Testis (tissue), 3 donors: ENCODE measurements around the gene UGT1A1. TPM values are rescaled to one million over a fixed set of nuclear protein-coding genes. Genes with fewer than 3 reads are reported as not detected.

Experiments
- DNase-seq: peaks from one replicate; pipeline ENCODE4 v3.0.0-alpha.2; 2019
- H3K27ac ChIP-seq, 2 donors: fragments of 200-600 bp; sonication (generic); one replicate each; pipeline ENCODE4 v1.5.1; 2019
- H3K27me3 ChIP-seq: fragments of 200-600 bp; sonication (generic); one replicate; pipeline ENCODE4 v1.5.1; 2019
- H3K36me3 ChIP-seq: fragments of 200-600 bp; sonication (generic); one replicate; pipeline ENCODE4 v1.5.1; 2017; ENCODE audit warnings: low read depth; ENCODE audit errors: missing control alignments
- H3K4me1 ChIP-seq: fragments of 200-600 bp; sonication (generic); one replicate; pipeline ENCODE4 v1.5.1; 2019
- H3K4me3 ChIP-seq, 2 donors: fragments of 200-600 bp; sonication (generic); one replicate each; pipeline ENCODE4 v1.5.1; 2017 to 2019
- H3K9me3 ChIP-seq: fragments of 200-600 bp; sonication (generic); one replicate; pipeline ENCODE4 v1.5.1; 2017
- POLR2A ChIP-seq: fragments of 450-650 bp; IDR thresholded peaks from one replicate; pipeline ENCODE4 v1.6.1; 2017; ENCODE audit warnings: antibody characterized with exemption, mild to moderate bottlenecking, moderate library complexity
- WGBS, 2 donors: methylation state at CpG; one replicate each; pipeline ENCODE4 v1.1.5; 2018; 5-methylcytosine and 5-hydroxymethylcytosine counted together
- intact Hi-C: fragments of 100-400 bp; cut with DNase I; formaldehyde crosslinking; loops from one replicate; pipeline ENCODE4 v1.15.1; 2023; ENCODE audit warnings: low total_unique reads
- polyA plus RNA-seq: library from polyadenylated mRNA; stranded (reverse); fragments of 350-450 nt; fragmentation: Illumina TruSeq; extraction: RNeasy Lipid Tissue Mini Kit (QIAGEN cat#74804); gene quantifications from one replicate; pipeline ENCODE4 v1.2.3, GENCODE V29; 2014; ENCODE audit warnings: low read depth, low replicate concordance; ENCODE audit not compliant: insufficient read depth
- total RNA-seq, 2 donors: library from RNA; depleted of rRNA; stranded (reverse); fragments of >200 nt; gene quantifications; one replicate each; pipeline ENCODE4 v1.2.3, GENCODE V29; 2016
- TF ChIP-seq, protein P1 (sequence below), 3 experiments: fragments of 450-650 bp in 2 of 3; fragments of 200-600 bp in 1 of 3; sonication (generic) in 1 of 3; IDR thresholded peaks; one replicate each; pipeline ENCODE4 v1.5.1; 2016 to 2019; ENCODE audit warnings: antibody characterized with exemption in 3 of 3, mild to moderate bottlenecking in 2 of 3, moderate library complexity in 1 of 3

The UGT1A1 gene
- total and polyA plus RNA-seq, 3 donors from 2014 or later: 0.24 to 0.34 (median 0.31) TPM

DNA sequence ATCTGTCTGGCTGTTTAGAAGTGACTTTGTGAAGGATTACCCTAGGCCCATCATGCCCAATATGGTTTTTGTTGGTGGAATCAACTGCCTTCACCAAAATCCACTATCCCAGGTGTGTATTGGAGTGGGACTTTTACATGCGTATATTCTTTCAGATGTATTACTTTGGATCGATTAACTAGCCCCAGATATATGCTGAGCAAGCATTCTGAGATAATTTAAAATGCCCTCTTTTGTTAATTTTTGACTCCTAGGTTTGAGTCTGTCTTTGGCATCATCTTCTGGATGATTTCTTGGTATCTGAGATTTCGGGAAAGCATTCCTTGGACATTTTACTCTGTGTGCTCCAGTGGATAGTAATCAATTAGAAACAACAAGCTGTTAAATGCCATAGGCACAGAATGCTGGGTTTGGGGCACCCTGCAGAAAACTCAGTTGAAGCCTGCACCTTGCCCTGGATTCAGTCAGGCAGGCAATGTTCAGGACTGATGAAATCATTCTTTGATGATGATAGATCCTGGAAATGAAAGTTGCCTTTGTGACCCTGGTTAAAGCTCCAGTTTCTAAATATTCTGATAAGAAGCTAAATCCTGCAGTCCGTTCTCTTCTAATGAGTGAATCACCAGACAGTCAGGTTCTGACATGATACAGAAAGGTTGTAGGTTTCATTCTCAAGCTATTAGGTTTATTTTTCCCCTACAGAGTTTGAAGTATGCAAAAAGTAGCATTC lies 1.1 kb downstream of the UGT1A1 start:
- no peaks in the 10 kb centered on the region for H3K27me3 ChIP-seq
- H3K4me3 ChIP-seq: no peak overlapping the region
- H3K4me1 ChIP-seq: no peaks in the 10 kb centered on the region
- intact Hi-C loops: no loop called here
- H3K36me3 ChIP-seq: no peaks in the 10 kb centered on the region
- no peak overlapping the region for H3K27ac ChIP-seq
- DNase-seq: no peak
- H3K9me3 ChIP-seq: no peaks in the 10 kb centered on the region
- 80 to 83% methylated on average over 4 of the region's 4 CpGs for WGBS, 2 donors
- no peak for TF ChIP-seq POLR2A
- TF ChIP-seq, protein P1, sequence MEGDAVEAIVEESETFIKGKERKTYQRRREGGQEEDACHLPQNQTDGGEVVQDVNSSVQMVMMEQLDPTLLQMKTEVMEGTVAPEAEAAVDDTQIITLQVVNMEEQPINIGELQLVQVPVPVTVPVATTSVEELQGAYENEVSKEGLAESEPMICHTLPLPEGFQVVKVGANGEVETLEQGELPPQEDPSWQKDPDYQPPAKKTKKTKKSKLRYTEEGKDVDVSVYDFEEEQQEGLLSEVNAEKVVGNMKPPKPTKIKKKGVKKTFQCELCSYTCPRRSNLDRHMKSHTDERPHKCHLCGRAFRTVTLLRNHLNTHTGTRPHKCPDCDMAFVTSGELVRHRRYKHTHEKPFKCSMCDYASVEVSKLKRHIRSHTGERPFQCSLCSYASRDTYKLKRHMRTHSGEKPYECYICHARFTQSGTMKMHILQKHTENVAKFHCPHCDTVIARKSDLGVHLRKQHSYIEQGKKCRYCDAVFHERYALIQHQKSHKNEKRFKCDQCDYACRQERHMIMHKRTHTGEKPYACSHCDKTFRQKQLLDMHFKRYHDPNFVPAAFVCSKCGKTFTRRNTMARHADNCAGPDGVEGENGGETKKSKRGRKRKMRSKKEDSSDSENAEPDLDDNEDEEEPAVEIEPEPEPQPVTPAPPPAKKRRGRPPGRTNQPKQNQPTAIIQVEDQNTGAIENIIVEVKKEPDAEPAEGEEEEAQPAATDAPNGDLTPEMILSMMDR (IDR thresholded peaks at IDR 0.05): no peak

DNA sequence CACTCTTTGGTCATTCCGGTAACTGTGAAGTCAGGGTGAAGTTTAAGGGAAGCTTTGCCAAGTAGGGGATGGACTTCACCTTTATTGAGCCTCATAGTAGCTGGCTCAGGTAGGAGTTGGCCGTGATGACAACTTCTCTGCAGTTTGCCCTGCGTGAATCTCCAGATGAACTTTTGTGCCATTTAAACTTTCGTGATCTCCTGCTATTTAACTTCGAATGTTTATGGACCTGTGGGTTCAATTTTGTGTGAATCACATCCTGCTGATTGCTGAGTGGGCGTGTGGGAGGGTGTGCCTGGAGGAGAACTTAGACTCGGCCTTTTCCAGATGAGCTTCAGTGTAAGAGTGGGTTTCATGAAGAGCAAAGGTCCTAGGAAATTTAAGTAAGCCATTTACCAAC lies 4.2 kb downstream of the UGT1A1 start:
- no peak overlapping the region for H3K27ac ChIP-seq
- 72 to 75% methylated on average over 7 of the region's 7 CpGs for WGBS, 2 donors
- no peak for TF ChIP-seq POLR2A
- TF ChIP-seq, protein P1 (IDR thresholded peaks at IDR 0.05): no peak
- H3K9me3 ChIP-seq: no peaks in the 10 kb centered on the region
- H3K36me3 ChIP-seq: no peaks in the 10 kb centered on the region
- H3K4me1 ChIP-seq: no peaks in the 10 kb centered on the region
- no peak for DNase-seq
- no peak overlapping the region for H3K4me3 ChIP-seq
- no peaks in the 10 kb centered on the region for H3K27me3 ChIP-seq
- intact Hi-C loops: no loop called here

DNA sequence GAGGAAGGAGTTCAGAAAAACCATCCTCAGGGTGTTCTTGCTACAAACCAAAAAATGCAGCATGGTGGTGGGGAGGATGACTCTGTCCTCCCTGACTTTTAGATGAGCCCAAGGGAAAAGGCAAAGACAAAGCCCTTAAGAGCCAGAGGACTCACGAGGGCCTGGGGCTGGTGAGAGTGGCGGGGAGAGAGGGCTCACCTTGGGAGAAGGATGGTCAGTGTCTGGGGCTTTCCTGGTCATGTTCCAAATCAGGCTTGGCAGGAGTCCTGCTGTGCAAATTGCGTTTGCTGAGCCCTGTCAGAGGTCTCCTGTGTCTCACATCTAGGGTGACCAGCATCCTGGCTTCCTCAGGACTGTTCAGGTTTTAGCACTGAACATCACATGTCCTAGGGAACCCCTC lies 4.7 kb downstream of the UGT1A1 start:
- H3K4me1 ChIP-seq: no peaks in the 10 kb centered on the region
- no peak overlapping the region for H3K27ac ChIP-seq
- no peak for DNase-seq
- H3K36me3 ChIP-seq: no peaks in the 10 kb centered on the region
- no peaks in the 10 kb centered on the region for H3K9me3 ChIP-seq
- intact Hi-C loops: no loop called here
- no peak overlapping the region for H3K4me3 ChIP-seq
- no peak for TF ChIP-seq POLR2A
- TF ChIP-seq, protein P1 (IDR thresholded peaks at IDR 0.05): no peak
- no peaks in the 10 kb centered on the region for H3K27me3 ChIP-seq
- WGBS, 2 donors: 57 to 67% methylated on average over 3 of the region's 3 CpGs

DNA sequence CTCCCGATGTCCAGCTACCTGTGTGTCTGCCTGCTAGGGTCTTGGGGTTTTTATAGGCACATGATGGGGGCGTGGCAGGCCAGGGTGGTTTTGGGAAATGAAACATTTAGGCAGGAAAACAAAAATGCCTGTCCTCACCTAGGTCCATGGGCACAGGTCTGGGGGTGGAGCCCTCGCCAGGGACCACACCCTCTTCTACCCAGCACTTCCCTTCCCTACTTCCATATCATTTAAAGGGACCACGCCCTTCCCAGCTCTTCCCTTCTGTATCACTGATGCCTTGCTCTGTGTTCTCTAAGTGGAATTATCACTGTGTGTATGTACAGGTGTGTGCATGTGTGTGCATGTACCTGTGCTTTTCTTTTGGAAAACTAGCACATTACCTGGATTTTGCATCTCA lies 6.3 kb downstream of the UGT1A1 start:
- no peak for TF ChIP-seq POLR2A
- TF ChIP-seq, protein P1 (IDR thresholded peaks at IDR 0.05): no peak
- Histone ChIP-seq H3K9me3 (no peaks in the 10 kb centered on the region), H3K27ac (no peak overlapping the region), H3K36me3 (no peaks in the 10 kb centered on the region), H3K4me1 (no peaks in the 10 kb centered on the region), H3K4me3 (no peak overlapping the region), H3K27me3 (no peaks in the 10 kb centered on the region)
- no peak for DNase-seq
- intact Hi-C loops: no loop called here
- WGBS, 2 donors: 56 to 68% methylated on average over 4 of the region's 4 CpGs

DNA sequence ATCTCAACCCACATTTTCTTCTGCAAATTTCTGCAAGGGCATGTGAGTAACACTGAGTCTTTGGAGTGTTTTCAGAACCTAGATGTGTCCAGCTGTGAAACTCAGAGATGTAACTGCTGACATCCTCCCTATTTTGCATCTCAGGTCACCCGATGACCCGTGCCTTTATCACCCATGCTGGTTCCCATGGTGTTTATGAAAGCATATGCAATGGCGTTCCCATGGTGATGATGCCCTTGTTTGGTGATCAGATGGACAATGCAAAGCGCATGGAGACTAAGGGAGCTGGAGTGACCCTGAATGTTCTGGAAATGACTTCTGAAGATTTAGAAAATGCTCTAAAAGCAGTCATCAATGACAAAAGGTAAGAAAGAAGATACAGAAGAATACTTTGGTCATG lies 8.0 kb downstream of the UGT1A1 start:
- Histone ChIP-seq H3K4me1 (no peaks in the 10 kb centered on the region), H3K9me3 (no peaks in the 10 kb centered on the region), H3K27me3 (no peaks in the 10 kb centered on the region), H3K4me3 (no peak overlapping the region), H3K36me3 (no peaks in the 10 kb centered on the region), H3K27ac (no peak overlapping the region)
- WGBS, 2 donors: 83 to 88% methylated on average over 4 of the region's 4 CpGs
- DNase-seq: no peak
- TF ChIP-seq, protein P1 (IDR thresholded peaks at IDR 0.05): no peak
- no peak for TF ChIP-seq POLR2A
- intact Hi-C loops: no loop called here
